Stimulated activated CD4-positive, alpha-beta T cell treated with anti-CD3 and anti-CD28 coated beads, Interleukin-2, amount 100 ng/mL, for 24 hours (primary cell): ENCODE data around the gene GAGE12C.
"Not testable (repeated sequence)": the region's sequence is repeated elsewhere in the genome, so short reads cannot be mapped to it uniquely, and the experiment has no call there.

ENCODE experiments used
- DNase-seq, 2 donors: peaks; one replicate each; pipeline ENCODE4 v3.0.0-alpha.2; 2020

GAGE12C gene

GRCh38 chrX:49531877-49532276 lies at the start of gene GAGE12C:
GAGE12C (plus strand) TSS chrX:49532177; CDS start chrX:49533332, 1,155 bp downstream.
- not testable (repeated sequence) for DNase-seq

- DNase-seq, result not testable (repeated sequence)
These were observed 9.5 kb downstream of the GAGE12C start, which contains the start of gene GAGE12D for GRCh38 chrX:49541433-49541832. GAGE12D (plus strand) TSS chrX:49541733; CDS start chrX:49542888, 1,155 bp downstream.

GRCh38 chrX:49550989-49551388 lies 19.0 kb downstream of the GAGE12C start, which contains the start of gene GAGE12E:
GAGE12E (plus strand) TSS chrX:49551289; CDS start chrX:49552444, 1,155 bp downstream.
- not testable (repeated sequence) for DNase-seq

- not testable (repeated sequence) for DNase-seq
These were observed 28.6 kb downstream of the GAGE12C start, which contains the start of gene GAGE12F for GRCh38 chrX:49560542-49560941. GAGE12F (plus strand) TSS chrX:49560842; CDS start chrX:49561997, 1,155 bp downstream.

GRCh38 chrX:49568728-49569127 lies 36.8 kb downstream of the GAGE12C start:
- DNase-seq, result not testable (repeated sequence)

GRCh38 chrX:49569152-49569551 lies 37.2 kb downstream of the GAGE12C start:
- not testable (repeated sequence) for DNase-seq

GRCh38 chrX:49570100-49570499 lies 38.1 kb downstream of the GAGE12C start, which contains the start of gene GAGE12G:
GAGE12G (plus strand) TSS chrX:49570400; CDS start chrX:49571555, 1,155 bp downstream.
- DNase-seq, result not testable (repeated sequence)

GRCh38 chrX:49579649-49580048 lies 47.7 kb downstream of the GAGE12C start, which contains the start of gene GAGE12H:
GAGE12H (plus strand) TSS chrX:49579949; CDS start chrX:49581104, 1,155 bp downstream.
- DNase-seq, result not testable (repeated sequence)
